OCI-LY1 (cell line): ENCODE data around the gene MTOR.
"Not testable (repeated sequence)": the region's sequence is repeated elsewhere in the genome, so short reads cannot be mapped to it uniquely, and the experiment has no call there.

Experiments
- H2AFZ ChIP-seq: fragments of 200-600 bp; sonication (generic), shearing (Covaris generic); 2 replicates; pipeline ENCODE4 v1.6.0; 2014; ENCODE audit warnings: antibody characterized with exemption, mild to moderate bottlenecking, low read length
- H3F3A ChIP-seq: fragments of 200-600 bp; sonication (generic), shearing (Covaris generic); 2 replicates; pipeline ENCODE4 v1.6.0; 2014; ENCODE audit warnings: mild to moderate bottlenecking, antibody characterized with exemption, low read length, moderate library complexity; ENCODE audit not compliant: insufficient read depth
- H3K27ac ChIP-seq: fragments of 200-600 bp; sonication (generic); 2 replicates; pipeline ENCODE4 v1.5.1; 2014; ENCODE audit warnings: low read length, mixed run types, mild to moderate bottlenecking, low read depth; ENCODE audit not compliant: poor library complexity, severe bottlenecking
- H3K27me3 ChIP-seq: fragments of 200-600 bp; sonication (generic); 2 replicates; pipeline ENCODE4 v1.6.0; 2014; ENCODE audit warnings: antibody characterized with exemption, mild to moderate bottlenecking, low read length, moderate library complexity; ENCODE audit not compliant: insufficient read depth
- H3K36me3 ChIP-seq: fragments of 200-600 bp; sonication (generic); 2 replicates; pipeline ENCODE4 v1.6.1; 2014; ENCODE audit warnings: mild to moderate bottlenecking, antibody characterized with exemption, low read length, moderate library complexity, mixed read lengths; ENCODE audit not compliant: insufficient read depth
- H3K4me1 ChIP-seq: fragments of 200-600 bp; sonication (generic); 2 replicates; pipeline ENCODE4 v1.5.1; 2014; ENCODE audit warnings: mild to moderate bottlenecking, low read length, moderate library complexity; ENCODE audit not compliant: insufficient read depth, severe bottlenecking
- H3K4me2 ChIP-seq: fragments of 200-600 bp; sonication (generic), shearing (Covaris generic); 2 replicates; pipeline ENCODE4 v1.6.1; 2014; ENCODE audit warnings: low read length
- H3K4me3 ChIP-seq: fragments of 200-600 bp; sonication (generic); 2 replicates; pipeline ENCODE4 v1.5.1; 2014; ENCODE audit warnings: low read length, low read depth, mild to moderate bottlenecking, mixed read lengths; ENCODE audit not compliant: poor library complexity, severe bottlenecking
- H3K79me2 ChIP-seq: fragments of 200-600 bp; shearing (Covaris generic); 2 replicates; pipeline ENCODE4 v1.6.1; 2016; ENCODE audit warnings: mixed run types, low read length, mixed read lengths; ENCODE audit not compliant: insufficient read depth
- H3K9ac ChIP-seq: fragments of 200-600 bp; sonication (generic), shearing (Covaris generic); 2 replicates; pipeline ENCODE4 v1.6.1; 2014; ENCODE audit warnings: mild to moderate bottlenecking, low read length, mixed read lengths
- H3K9me2 ChIP-seq: fragments of 200-600 bp; sonication (generic), shearing (Covaris generic); 2 replicates; pipeline ENCODE4 v1.6.1; 2014; ENCODE audit warnings: low read depth, mild to moderate bottlenecking, low read length, mixed read lengths
- H3K9me3 ChIP-seq: fragments of 200-600 bp; shearing (Covaris generic); 2 replicates; pipeline ENCODE4 v1.6.1; 2014; ENCODE audit warnings: low read length, mixed read lengths
- H4K20me1 ChIP-seq: fragments of 200-600 bp; sonication (generic), shearing (Covaris generic); 2 replicates; pipeline ENCODE4 v1.6.0; 2016; ENCODE audit warnings: mild to moderate bottlenecking, low read length; ENCODE audit not compliant: insufficient read depth
- CTCF ChIP-seq: fragments of 200-600 bp; sonication (generic), shearing (Covaris generic); IDR thresholded peaks from 2 replicates; pipeline ENCODE4 v1.5.1; 2017; ENCODE audit warnings: mild to moderate bottlenecking, antibody characterized with exemption, low read length, moderate library complexity, mixed read lengths
- EZH2 ChIP-seq: fragments of 200-600 bp; sonication (generic), shearing (Covaris generic); IDR thresholded peaks from 2 replicates; pipeline ENCODE4 v1.8.0; 2017; ENCODE audit warnings: borderline replicate concordance, mixed run types, mild to moderate bottlenecking, antibody characterized with exemption, low read length, moderate library complexity, mixed read lengths

Gene MTOR

GRCh38 chr1:11307852-11308251 lies 45.5 kb upstream of the MTOR start:
- H3K9me3 ChIP-seq = no peaks in the 10 kb centered on the region
- no peak for TF ChIP-seq EZH2
- TF ChIP-seq CTCF = no peak
- no peak overlapping the region for H3K4me3 ChIP-seq
- H2AFZ ChIP-seq = no peak overlapping the region
- no peaks in the 10 kb centered on the region for H3K79me2 ChIP-seq
- no peak overlapping the region for H3K27ac ChIP-seq
- no peaks in the 10 kb centered on the region for H4K20me1 ChIP-seq
- no peaks in the 10 kb centered on the region for H3F3A ChIP-seq
- H3K27me3 ChIP-seq = no peaks in the 10 kb centered on the region
- no peak overlapping the region for H3K9ac ChIP-seq
- no peak overlapping the region for H3K4me2 ChIP-seq
- H3K4me1 ChIP-seq = no peaks in the 10 kb centered on the region
- no peaks in the 10 kb centered on the region for H3K9me2 ChIP-seq
- no peaks in the 10 kb centered on the region; the same call in 1 of the 2 replicates for H3K36me3 ChIP-seq

GRCh38 chr1:11305516-11305915 lies 43.2 kb upstream of the MTOR start:
- H3K79me2 ChIP-seq, H3K9ac ChIP-seq, H3K9me2 ChIP-seq, H3K4me3 ChIP-seq, H2AFZ ChIP-seq, H3K4me2 ChIP-seq, H4K20me1 ChIP-seq, H3K9me3 ChIP-seq, H3K36me3 ChIP-seq, H3K4me1 ChIP-seq, H3K27me3 ChIP-seq, H3F3A ChIP-seq, H3K27ac ChIP-seq: not testable (repeated sequence)

GRCh38 chr1:11302366-11302765 lies 40.0 kb upstream of the MTOR start:
- H3K27ac ChIP-seq = no peak overlapping the region
- H3K27me3 ChIP-seq = no peaks in the 10 kb centered on the region
- H4K20me1 ChIP-seq = no peaks in the 10 kb centered on the region
- no peak overlapping the region for H3K4me3 ChIP-seq
- no peaks in the 10 kb centered on the region; the same call in 1 of the 2 replicates for H3K36me3 ChIP-seq
- no peak overlapping the region for H3K4me2 ChIP-seq
- H3F3A ChIP-seq = no peaks in the 10 kb centered on the region
- H3K9me3 ChIP-seq = no peaks in the 10 kb centered on the region
- H3K79me2 ChIP-seq = no peaks in the 10 kb centered on the region
- no peaks in the 10 kb centered on the region for H3K4me1 ChIP-seq
- H2AFZ ChIP-seq = no peak overlapping the region
- H3K9me2 ChIP-seq = no peaks in the 10 kb centered on the region
- no peak overlapping the region for H3K9ac ChIP-seq
- TF ChIP-seq EZH2 (no peak), CTCF (no peak)

- TF ChIP-seq EZH2 = no peak
- TF ChIP-seq CTCF = no peak
- Histone ChIP-seq H3K27ac (no peak overlapping the region), H2AFZ (no peak overlapping the region)
These were observed 39.2 kb upstream of the MTOR start for GRCh38 chr1:11301601-11302000.

More at GRCh38 chr1:11301601-11302000, 39.2 kb upstream of the MTOR start:
- no peaks in the 10 kb centered on the region for H4K20me1 ChIP-seq
- H3K4me1 ChIP-seq = no peaks in the 10 kb centered on the region
- H3K4me3 ChIP-seq = no peak overlapping the region
- no peaks in the 10 kb centered on the region for H3K9me3 ChIP-seq
- H3F3A ChIP-seq = no peaks in the 10 kb centered on the region
- H3K79me2 ChIP-seq = no peaks in the 10 kb centered on the region
- no peaks in the 10 kb centered on the region for H3K9me2 ChIP-seq
- no peak overlapping the region for H3K4me2 ChIP-seq
- no peaks in the 10 kb centered on the region for H3K36me3 ChIP-seq
- no peak overlapping the region for H3K9ac ChIP-seq
- no peaks in the 10 kb centered on the region for H3K27me3 ChIP-seq
